ENCODE measurements around the gene TMEM273. TPM values are rescaled to one million over a fixed set of nuclear protein-coding genes. Genes with fewer than 3 reads are reported as not detected.

Gene TMEM273
- polyA plus RNA-seq, 1 donor (not counting 4 experiments of a cell fraction or from before 2014, with no cell fraction given) = not detected

GRCh38 chr10:49167425-49168170 lies 20.6 kb downstream of the TMEM273 start:
- dilution Hi-C loops (cut with MboI; ENCODE audit: extremely low pct_ligation_motif_present, low sequenced_read_pairs) = no loop called here
- H3K9me1 ChIP-seq (ENCODE audit: control insufficient read depth, extremely low read depth, insufficient read depth, low read length) = no peaks in the 10 kb centered on the region
- no peaks in the 10 kb centered on the region for H4K20me1 ChIP-seq (ENCODE audit: control insufficient read depth, extremely low read depth, insufficient read depth, low read length)
- DNase-seq (ENCODE audit: low read depth, low spot score) = no peak
- no peak overlapping the region for H3K4me3 ChIP-seq (ENCODE audit: control insufficient read depth in 2 of 3, extremely low read depth in 1 of 3, insufficient read depth in 2 of 3, low read depth in 1 of 3, low read length in 3 of 3)
- no peaks in the 10 kb centered on the region for H3K4me1 ChIP-seq (ENCODE audit: control insufficient read depth, extremely low read depth, insufficient read depth, low read length)
- FAIRE-seq = no peak
- no peaks in the 10 kb centered on the region for H3K79me2 ChIP-seq (ENCODE audit: control insufficient read depth, insufficient read depth, low read length)
- H3K4me2 ChIP-seq (ENCODE audit: control insufficient read depth, extremely low read depth, insufficient read depth, low read depth, low read length) = no peak overlapping the region
- H3K9ac ChIP-seq (ENCODE audit: control insufficient read depth, extremely low read depth, insufficient read depth, low read length) = no peak overlapping the region
- no peak overlapping the region for H3K27ac ChIP-seq (ENCODE audit: control insufficient read depth, insufficient read depth, low read length)
- H3K27me3 ChIP-seq (ENCODE audit: control insufficient read depth, extremely low read depth, insufficient read depth, low read length) = no peaks in the 10 kb centered on the region
- TF ChIP-seq EZH2 (IDR thresholded peaks at IDR 0.05; ENCODE audit: low read length) (no peak), CTCF (optimal IDR thresholded peaks at IDR 0.05 in 1 of 3, IDR thresholded peaks at IDR 0.05 in 1 of 3, conservative IDR thresholded peaks at IDR 0.05 in 1 of 3; ENCODE audit: extremely low read depth in 1 of 3, insufficient read depth in 2 of 3, low read length in 3 of 3) (no peak)
- H2AFZ ChIP-seq (ENCODE audit: control insufficient read depth, low read length) = no peak overlapping the region
- H3K9me3 ChIP-seq (ENCODE audit: control insufficient read depth, low read depth, low read length) = no peaks in the 10 kb centered on the region
- H3K36me3 ChIP-seq (ENCODE audit: control insufficient read depth in 2 of 2, extremely low read depth in 1 of 2, insufficient read depth in 2 of 2, low read length in 2 of 2) = no peaks in the 10 kb centered on the region

DNA sequence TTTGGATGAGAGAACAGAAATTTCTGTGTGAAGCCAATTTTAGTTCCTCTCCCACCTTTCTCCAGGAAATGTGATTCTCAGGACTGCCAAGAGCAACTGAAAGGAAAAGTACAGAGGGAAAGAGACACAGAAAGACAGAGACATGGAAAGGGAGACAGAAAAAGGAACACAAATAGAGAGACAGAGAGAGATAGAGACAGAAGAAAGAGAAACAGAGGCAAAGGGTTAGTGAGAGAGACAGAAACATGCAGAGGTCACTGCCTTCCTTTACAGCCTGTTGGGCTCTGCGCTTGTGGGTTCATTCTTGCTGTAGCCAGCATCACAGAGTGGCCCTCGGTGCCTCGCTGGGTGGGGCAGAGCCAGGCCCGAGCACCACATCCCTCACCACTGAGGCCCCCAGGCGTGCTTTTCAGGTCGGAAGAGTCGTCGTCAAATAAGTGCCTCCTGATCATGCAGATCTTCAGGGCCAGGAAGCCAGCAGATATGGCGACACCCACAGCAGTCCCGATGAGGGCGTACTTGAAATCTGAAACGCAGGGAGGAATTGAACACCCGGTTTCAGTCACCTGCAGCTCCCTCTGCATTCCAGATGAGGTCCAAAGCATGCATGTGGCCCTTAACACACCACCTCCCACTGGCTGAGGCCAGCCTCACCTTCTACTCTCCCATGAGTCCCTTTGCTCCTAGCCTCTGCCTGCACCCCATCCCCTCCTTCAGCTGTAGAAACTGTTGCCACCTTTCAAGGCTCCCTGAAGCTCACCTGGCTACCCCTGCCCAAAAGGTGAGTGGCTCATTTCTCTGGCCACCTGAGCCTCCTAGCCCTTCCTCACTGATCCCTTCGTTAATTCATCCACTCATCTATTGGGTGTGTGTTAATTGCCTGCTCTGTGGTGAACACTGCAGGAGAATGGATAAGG lies 21.4 kb downstream of the TMEM273 start:
- Histone ChIP-seq H3K9me3 (ENCODE audit: control insufficient read depth, low read depth, low read length) (no peaks in the 10 kb centered on the region), H3K9me1 (ENCODE audit: control insufficient read depth, extremely low read depth, insufficient read depth, low read length) (no peaks in the 10 kb centered on the region), H3K27ac (ENCODE audit: control insufficient read depth, insufficient read depth, low read length) (no peak overlapping the region), H4K20me1 (ENCODE audit: control insufficient read depth, extremely low read depth, insufficient read depth, low read length) (no peaks in the 10 kb centered on the region), H3K4me2 (ENCODE audit: control insufficient read depth, extremely low read depth, insufficient read depth, low read depth, low read length) (no peak overlapping the region), H3K79me2 (ENCODE audit: control insufficient read depth, insufficient read depth, low read length) (no peaks in the 10 kb centered on the region), H3K27me3 (ENCODE audit: control insufficient read depth, extremely low read depth, insufficient read depth, low read length) (no peaks in the 10 kb centered on the region), H2AFZ (ENCODE audit: control insufficient read depth, low read length) (no peak overlapping the region), H3K4me3 (ENCODE audit: control insufficient read depth in 2 of 3, extremely low read depth in 1 of 3, insufficient read depth in 2 of 3, low read depth in 1 of 3, low read length in 3 of 3) (no peak overlapping the region), H3K36me3 (ENCODE audit: control insufficient read depth in 2 of 2, extremely low read depth in 1 of 2, insufficient read depth in 2 of 2, low read length in 2 of 2) (no peaks in the 10 kb centered on the region), H3K4me1 (ENCODE audit: control insufficient read depth, extremely low read depth, insufficient read depth, low read length) (no peaks in the 10 kb centered on the region), H3K9ac (ENCODE audit: control insufficient read depth, extremely low read depth, insufficient read depth, low read length) (no peak overlapping the region)
- DNase-seq (ENCODE audit: low read depth, low spot score) = no peak
- no peak for TF ChIP-seq EZH2 (IDR thresholded peaks at IDR 0.05; ENCODE audit: low read length)
- TF ChIP-seq CTCF (optimal IDR thresholded peaks at IDR 0.05 in 1 of 3, IDR thresholded peaks at IDR 0.05 in 1 of 3, conservative IDR thresholded peaks at IDR 0.05 in 1 of 3; ENCODE audit: extremely low read depth in 1 of 3, insufficient read depth in 2 of 3, low read length in 3 of 3) = no peak
- dilution Hi-C loops (cut with MboI; ENCODE audit: extremely low pct_ligation_motif_present, low sequenced_read_pairs) = no loop called here
- no peak for FAIRE-seq

All from keratinocyte (primary cell).